Right lobe of liver (tissue), 6 donors: ENCODE data around the gene SMC1B. TPM values are rescaled to one million over a fixed set of nuclear protein-coding genes. Genes with fewer than 3 reads are reported as not detected.

Experiments used
- ATAC-seq, 4 donors: fragments of 200-7000 bp; cut with Tn5 transposase; one replicate each; pipeline ENCODE4 v1.9.1; 2020; ENCODE audit warnings: mild to moderate bottlenecking in 4 of 4, moderate library complexity in 4 of 4
- DNase-seq, 3 donors: peaks; one replicate each; pipeline ENCODE4 v3.0.0-alpha.2; 2020
- H3K27ac ChIP-seq, 3 donors: fragments of 200-600 bp; one replicate each; pipeline ENCODE4 v1.8.0; 2022
- H3K27me3 ChIP-seq, 2 donors: fragments of 200-600 bp; one replicate each; pipeline ENCODE4 v1.8.0; 2022
- H3K36me3 ChIP-seq, 4 donors: fragments of 200-600 bp; sonication (generic) in 1 of 4; one replicate each; pipeline versions ENCODE4 v1.5.1 to v1.8.0; 2017 to 2022; ENCODE audit warnings: control low read depth in 1 of 4
- H3K4me1 ChIP-seq, 4 donors: fragments of 200-600 bp; sonication (generic) in 1 of 4; one replicate each; pipeline versions ENCODE4 v1.5.1 to v1.8.0; 2017 to 2022; ENCODE audit warnings: control low read depth in 1 of 4
- H3K4me3 ChIP-seq, 3 donors: fragments of 200-600 bp; one replicate each; pipeline ENCODE4 v1.8.0; 2022
- H3K9me3 ChIP-seq, 4 donors: fragments of 200-600 bp; sonication (generic) in 1 of 4; one replicate each; pipeline versions ENCODE4 v1.5.1 to v1.8.0; 2017 to 2022; ENCODE audit warnings: control low read depth in 1 of 4
- CTCF ChIP-seq, 4 donors: fragments of 200-600 bp in 3 of 4; fragments of 450-650 bp in 1 of 4; IDR thresholded peaks; one replicate each; pipeline versions ENCODE4 v1.5.1 to v1.8.0; 2016 to 2022; ENCODE audit warnings: antibody characterized with exemption in 4 of 4, mild to moderate bottlenecking in 2 of 4
- POLR2A ChIP-seq: fragments of 450-650 bp; IDR thresholded peaks from one replicate; pipeline ENCODE4 v1.6.1; 2017; ENCODE audit warnings: antibody characterized with exemption, mild to moderate bottlenecking
- WGBS: methylation state at CpG from one replicate; pipeline ENCODE4 v1.1.6; 2018; ENCODE audit warnings: low coverage, low lambda C conversion rate; ENCODE audit not compliant: insufficient coverage; ENCODE audit errors: missing lambda C conversion rate; 5-methylcytosine and 5-hydroxymethylcytosine counted together
- intact Hi-C, 2 donors: fragments of 100-400 bp; cut with DNase I; formaldehyde crosslinking; loops; one replicate each; pipeline versions ENCODE4 v1.11.2 to v1.14.1; 2022
- total RNA-seq, 6 experiments: library from RNA; depleted of rRNA in 2 of 6; stranded (reverse); fragments of >200 nt in 2 of 6; fragmentation: NEBNext Ultra II Directional in 3 of 6; extraction: Animal tissue kit (Norgen Biotek cat#: 25700) in 3 of 6; gene quantifications; one replicate each; pipeline versions ENCODE4 v1.1.0 to v1.2.4, GENCODE V29; 2016 to 2023
- donor health status: DM: no; HTN: yes; CAD: no.
- donor health status: DM: no; HTN: no; CAD: no.
- donor health status: DM: no; HTN: no; CAD: no.
- donor health status: DM: no; HTN: yes; CAD: no.
- donor health status: DM: no; HTN: yes; CAD: no.

SMC1B gene
- total RNA-seq, 6 experiments from 2014 or later = not detected

- no peaks in the 10 kb centered on the region for H3K36me3 ChIP-seq
- H3K27ac ChIP-seq = peak overlapping the region in 2 of 3 donors; percentile 52 to 63
- no peaks in the 10 kb centered on the region for H3K27me3 ChIP-seq
- no peak for TF ChIP-seq POLR2A
- TF ChIP-seq CTCF (IDR thresholded peaks at IDR 0.05) = no peak
- no peaks in the 10 kb centered on the region for H3K9me3 ChIP-seq
- 33% methylated on average over 8 of the region's 8 CpGs for WGBS
- H3K4me3 ChIP-seq = no peak overlapping the region
- H3K4me1 ChIP-seq = peaks cover 0 to 32% (median 0%) of the 10 kb centered on the region in 4 donors
- intact Hi-C loops = no loop called here
- ATAC-seq (peak in 3 of 4 donors; percentile 18 to 29 (median 27)), DNase-seq (peak in 2 of 3 donors; percentile 59 to 74)
These were observed 95.2 kb downstream of the SMC1B start for GRCh38 chr22:45318168-45318557.

GRCh38 chr22:45317551-45318167, 95.7 kb downstream of the SMC1B start:
- ATAC-seq = peak; percentile 39 to 64 (median 52)
- intact Hi-C loops = no loop called here
- Histone ChIP-seq H3K27me3 (no peaks in the 10 kb centered on the region), H3K27ac (peak overlapping the region in 2 of 3 donors; percentile 52 to 63), H3K4me1 (peaks cover 0 to 32% (median 0%) of the 10 kb centered on the region in 4 donors), H3K4me3 (no peak overlapping the region), H3K36me3 (no peaks in the 10 kb centered on the region), H3K9me3 (no peaks in the 10 kb centered on the region)
- WGBS = 33% methylated on average over 15 of the region's 19 CpGs
- DNase-seq = peak in 1 of 3 donors; percentile 80
- TF ChIP-seq POLR2A (no peak), CTCF (IDR thresholded peaks at IDR 0.05) (peak in 2 of 4 donors; percentile 6 to 14)

- ATAC-seq (peak; percentile 46 to 70 (median 52)), DNase-seq (no peak)
- Histone ChIP-seq H3K27ac (peak overlapping the region in 1 of 3 donors; percentile 63), H3K36me3 (no peaks in the 10 kb centered on the region), H3K9me3 (no peaks in the 10 kb centered on the region), H3K27me3 (no peaks in the 10 kb centered on the region), H3K4me1 (peaks cover 0 to 32% (median 0%) of the 10 kb centered on the region in 4 donors), H3K4me3 (no peak overlapping the region)
- WGBS = 51% methylated on average over 9 of the region's 9 CpGs
- intact Hi-C loops = no loop called here
- TF ChIP-seq CTCF (IDR thresholded peaks at IDR 0.05) (no peak), POLR2A (no peak)
These were observed 96.4 kb downstream of the SMC1B start for GRCh38 chr22:45316796-45317526.

GRCh38 chr22:45314786-45315185, 98.6 kb downstream of the SMC1B start:
- Histone ChIP-seq H3K9me3 (no peaks in the 10 kb centered on the region), H3K4me1 (peaks cover 0 to 21% (median 6%) of the 10 kb centered on the region in 4 donors), H3K27me3 (no peaks in the 10 kb centered on the region), H3K36me3 (no peaks in the 10 kb centered on the region), H3K4me3 (no peak overlapping the region), H3K27ac (peak overlapping the region in 1 of 3 donors; percentile 51)
- no peak for ATAC-seq
- 71% methylated on average over 6 of the region's 6 CpGs for WGBS
- intact Hi-C loops = no loop called here
- DNase-seq = no peak
- no peak for TF ChIP-seq POLR2A
- TF ChIP-seq CTCF (IDR thresholded peaks at IDR 0.05) = no peak
